Fibroblast of villous mesenchyme (primary cell): ENCODE data around the gene FAAH. TPM values are rescaled to one million over a fixed set of nuclear protein-coding genes. Genes with fewer than 3 reads are reported as not detected.
A peak's percentile ranks its signal among the peaks of the same experiment; 100 is the strongest.

Source experiments
- DNase-seq: peaks from one replicate; pipeline ENCODE4 v3.0.0-alpha.2; 2010; ENCODE audit warnings: low read depth
- H3K4me3 ChIP-seq: 2 replicates; pipeline ENCODE4 v1.5.1; 2011; ENCODE audit warnings: low read depth, mild to moderate bottlenecking, low read length
- total RNA-seq: library from RNA; depleted of rRNA; stranded (reverse); fragments of >200 nt; gene quantifications from 2 replicates; pipeline ENCODE4 v1.2.3, GENCODE V29; 2012
- TF ChIP-seq, protein P1 (sequence below): IDR thresholded peaks from 2 replicates; pipeline ENCODE4 v1.5.1; 2012; ENCODE audit warnings: low read depth, mild to moderate bottlenecking, low read length; ENCODE audit not compliant: insufficient read depth

FAAH gene
- total RNA-seq, 1 donor, result 0.86 TPM

DNA sequence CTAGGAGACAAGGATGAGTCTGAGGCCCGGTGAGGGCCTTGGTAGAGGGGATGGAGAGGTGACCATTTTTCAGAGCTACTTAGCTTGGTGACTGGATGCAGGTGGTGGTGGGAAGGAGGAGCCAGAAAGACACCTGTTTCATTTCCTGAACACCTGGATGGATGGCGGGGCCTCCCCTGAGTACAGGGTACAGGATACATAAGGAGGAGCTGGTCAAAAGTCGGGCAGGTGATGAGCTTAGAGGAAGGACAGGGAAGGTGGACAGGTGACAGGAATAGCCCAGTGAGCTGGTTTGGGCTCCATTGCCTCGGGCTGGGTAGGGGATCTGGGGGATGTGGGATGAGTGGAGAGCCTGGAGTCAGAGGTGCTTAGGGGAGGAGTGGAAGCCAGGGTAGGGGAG, 6.3 kb downstream of the FAAH start:
- TF ChIP-seq, protein P1, sequence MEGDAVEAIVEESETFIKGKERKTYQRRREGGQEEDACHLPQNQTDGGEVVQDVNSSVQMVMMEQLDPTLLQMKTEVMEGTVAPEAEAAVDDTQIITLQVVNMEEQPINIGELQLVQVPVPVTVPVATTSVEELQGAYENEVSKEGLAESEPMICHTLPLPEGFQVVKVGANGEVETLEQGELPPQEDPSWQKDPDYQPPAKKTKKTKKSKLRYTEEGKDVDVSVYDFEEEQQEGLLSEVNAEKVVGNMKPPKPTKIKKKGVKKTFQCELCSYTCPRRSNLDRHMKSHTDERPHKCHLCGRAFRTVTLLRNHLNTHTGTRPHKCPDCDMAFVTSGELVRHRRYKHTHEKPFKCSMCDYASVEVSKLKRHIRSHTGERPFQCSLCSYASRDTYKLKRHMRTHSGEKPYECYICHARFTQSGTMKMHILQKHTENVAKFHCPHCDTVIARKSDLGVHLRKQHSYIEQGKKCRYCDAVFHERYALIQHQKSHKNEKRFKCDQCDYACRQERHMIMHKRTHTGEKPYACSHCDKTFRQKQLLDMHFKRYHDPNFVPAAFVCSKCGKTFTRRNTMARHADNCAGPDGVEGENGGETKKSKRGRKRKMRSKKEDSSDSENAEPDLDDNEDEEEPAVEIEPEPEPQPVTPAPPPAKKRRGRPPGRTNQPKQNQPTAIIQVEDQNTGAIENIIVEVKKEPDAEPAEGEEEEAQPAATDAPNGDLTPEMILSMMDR, result no peak
- no peak for DNase-seq
- H3K4me3 ChIP-seq, result no peak overlapping the region

GRCh38 chr1:46401154-46401913, 7.2 kb downstream of the FAAH start:
- TF ChIP-seq, protein P1, result no peak
- DNase-seq, result no peak
- H3K4me3 ChIP-seq, result no peak overlapping the region

GRCh38 chr1:46401964-46402626, 8.0 kb downstream of the FAAH start:
- peak; percentile 90 for DNase-seq
- TF ChIP-seq, protein P1, result no peak

GRCh38 chr1:46403916-46404315, 9.8 kb downstream of the FAAH start:
- DNase-seq, result no peak
- H3K4me3 ChIP-seq, result no peak overlapping the region
- TF ChIP-seq, protein P1, result no peak

More at GRCh38 chr1:46401964-46402626, 8.0 kb downstream of the FAAH start:
- no peak overlapping the region for H3K4me3 ChIP-seq

GRCh38 chr1:46404482-46405196, 10.5 kb downstream of the FAAH start:
- TF ChIP-seq, protein P1, result no peak
- no peak for DNase-seq
- H3K4me3 ChIP-seq, result no peak overlapping the region

DNA sequence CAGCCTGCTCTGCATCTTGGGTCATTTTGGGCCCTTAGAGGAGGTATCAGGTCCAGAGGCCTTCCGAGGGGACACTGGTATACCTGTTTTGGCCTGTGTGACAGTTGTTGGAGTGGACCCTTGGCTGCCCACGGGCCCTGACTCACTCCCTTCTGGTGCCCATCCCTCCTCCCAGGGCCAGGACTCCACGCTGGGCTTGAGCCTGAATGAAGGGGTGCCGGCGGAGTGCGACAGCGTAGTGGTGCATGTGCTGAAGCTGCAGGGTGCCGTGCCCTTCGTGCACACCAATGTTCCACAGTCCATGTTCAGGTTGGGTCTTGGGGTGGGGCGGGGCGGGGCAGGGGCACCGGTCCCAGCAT, 11.1 kb downstream of the FAAH start:
- H3K4me3 ChIP-seq, result no peak overlapping the region

More for the DNA sequence above, 11.1 kb downstream of the FAAH start:
- TF ChIP-seq, protein P1, result no peak
- DNase-seq, result no peak
